ENCODE data around the gene MAML3.

The MAML3 gene

GRCh38 chr4:139767585-139767984 is 386.4 kb downstream of the MAML3 start:
- no peak for DNase-seq

GRCh38 chr4:139767168-139767567 is 386.8 kb downstream of the MAML3 start:
- DNase-seq: peak; percentile 87

- no peak for DNase-seq
These were observed 389.2 kb downstream of the MAML3 start for GRCh38 chr4:139764686-139765310.

- DNase-seq: no peak
These were observed 389.8 kb downstream of the MAML3 start for GRCh38 chr4:139764182-139764581.

GRCh38 chr4:139763672-139764071 is 390.3 kb downstream of the MAML3 start:
- no peak for DNase-seq

- DNase-seq: no peak
These were observed 390.8 kb downstream of the MAML3 start for GRCh38 chr4:139763205-139763604.

GRCh38 chr4:139762720-139763119 is 391.3 kb downstream of the MAML3 start:
- no peak for DNase-seq

- DNase-seq: no peak
These were observed 392.5 kb downstream of the MAML3 start for GRCh38 chr4:139761461-139761860.

GRCh38 chr4:139760567-139760966 is 393.4 kb downstream of the MAML3 start:
- DNase-seq: no peak

GRCh38 chr4:139759097-139759496 is 394.9 kb downstream of the MAML3 start:
- no peak for DNase-seq

- no peak for DNase-seq
These were observed 397.4 kb downstream of the MAML3 start for GRCh38 chr4:139756391-139757180.

- DNase-seq: no peak
These were observed 399.0 kb downstream of the MAML3 start for GRCh38 chr4:139754938-139755337.

- peak; percentile 28 for DNase-seq
These were observed 400.3 kb downstream of the MAML3 start for GRCh38 chr4:139753686-139754085.

GRCh38 chr4:139749835-139750498 is 404.0 kb downstream of the MAML3 start:
- DNase-seq: no peak

GRCh38 chr4:139749338-139749737 is 404.6 kb downstream of the MAML3 start:
- DNase-seq: no peak

GRCh38 chr4:139746431-139747171 is 407.4 kb downstream of the MAML3 start:
- DNase-seq: no peak

GRCh38 chr4:139745111-139745639 is 408.8 kb downstream of the MAML3 start:
- no peak for DNase-seq

GRCh38 chr4:139744232-139744631 is 409.8 kb downstream of the MAML3 start:
- no peak for DNase-seq

- no peak for DNase-seq
These were observed 411.0 kb downstream of the MAML3 start for GRCh38 chr4:139743027-139743426.

- no peak for DNase-seq
These were observed 413.4 kb downstream of the MAML3 start for GRCh38 chr4:139740531-139741041.

- DNase-seq: no peak
These were observed 413.9 kb downstream of the MAML3 start for GRCh38 chr4:139740121-139740520.

- no peak for DNase-seq
These were observed 415.0 kb downstream of the MAML3 start for GRCh38 chr4:139738846-139739613.
